Endothelial cell (in vitro differentiated cells): Measurements from ENCODE around the gene SMIM5. TPM values are rescaled to one million over a fixed set of nuclear protein-coding genes. Genes with fewer than 3 reads are reported as not detected.
"Not testable (repeated sequence)": the region's sequence is repeated elsewhere in the genome, so short reads cannot be mapped to it uniquely, and the experiment has no call there.

Experiments
- DNase-seq: peaks from one replicate; pipeline ENCODE4 v3.0.0; 2021; ENCODE audit warnings: low spot score
- H3K27ac Mint-ChIP-seq: one replicate; pipeline ENCODE4 v1.8.0; 2021; ENCODE audit warnings: mixed read lengths, inconsistent platforms; ENCODE audit not compliant: unreplicated experiment
- H3K27me3 Mint-ChIP-seq: one replicate; pipeline ENCODE4 v1.8.0; 2021; ENCODE audit warnings: mild to moderate bottlenecking, moderate library complexity, mixed read lengths, inconsistent platforms; ENCODE audit not compliant: unreplicated experiment
- H3K36me3 Mint-ChIP-seq: one replicate; pipeline ENCODE4 v1.8.0; 2021; ENCODE audit warnings: mild to moderate bottlenecking, low read depth, mixed read lengths, inconsistent platforms; ENCODE audit not compliant: unreplicated experiment
- H3K4me1 Mint-ChIP-seq: one replicate; pipeline ENCODE4 v1.8.0; 2021; ENCODE audit warnings: mild to moderate bottlenecking, mixed read lengths, inconsistent platforms; ENCODE audit not compliant: unreplicated experiment
- H3K4me3 Mint-ChIP-seq: one replicate; pipeline ENCODE4 v1.8.0; 2021; ENCODE audit warnings: mild to moderate bottlenecking, mixed read lengths, inconsistent platforms; ENCODE audit not compliant: unreplicated experiment
- H3K9me3 Mint-ChIP-seq: one replicate; pipeline ENCODE4 v1.8.0; 2021; ENCODE audit warnings: mixed read lengths, inconsistent platforms; ENCODE audit not compliant: unreplicated experiment
- total RNA-seq: library from RNA; stranded (reverse); fragmentation: NEBNext Ultra II Directional; extraction: Animal tissue kit (Norgen Biotek cat#: 25700); gene quantifications from one replicate; pipeline ENCODE4 v1.2.1, GENCODE V29; 2021; ENCODE audit not compliant: unreplicated experiment
- TF ChIP-seq, protein P1 (sequence below): fragments of 200-600 bp; sonication (generic); IDR thresholded peaks from one replicate; pipeline ENCODE4 v1.5.0; 2021; ENCODE audit warnings: antibody characterized with exemption; ENCODE audit not compliant: unreplicated experiment

SMIM5 gene
- total RNA-seq, 1 donor from 2014 or later = 1.1 TPM

DNA sequence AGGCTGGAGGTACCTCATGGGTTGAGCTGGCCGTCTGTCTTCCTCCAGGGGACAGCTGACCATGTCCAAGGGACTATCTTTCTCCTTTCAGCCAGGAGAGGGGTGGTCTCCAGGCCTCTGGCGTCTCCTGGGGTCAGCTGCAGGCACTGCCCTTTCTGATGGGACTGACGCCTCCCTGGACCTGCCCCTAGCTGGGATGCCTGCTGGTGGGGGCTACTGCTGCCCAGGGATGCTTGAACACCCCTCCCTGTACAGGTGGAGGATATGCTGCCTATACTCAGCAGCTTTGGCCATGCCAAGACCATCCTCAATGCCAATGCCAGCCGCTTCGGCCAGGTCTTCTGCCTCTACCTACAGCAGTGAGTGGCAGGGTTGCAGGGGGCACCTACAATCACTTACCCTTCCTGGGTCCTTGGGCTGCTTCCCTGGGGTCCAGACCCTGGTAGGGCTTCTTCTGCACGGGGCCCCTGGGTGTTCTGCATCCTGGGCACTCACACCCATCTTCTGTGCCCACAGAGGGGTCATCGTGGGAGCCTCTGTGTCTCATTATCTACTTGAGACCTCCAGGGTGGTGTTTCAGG lies 41.4 kb upstream of the SMIM5 start:
- no peak for DNase-seq
- no peak overlapping the region for H3K4me3 Mint-ChIP-seq
- no peaks in the 10 kb centered on the region for H3K4me1 Mint-ChIP-seq
- peaks cover 6% of the 10 kb centered on the region for H3K27me3 Mint-ChIP-seq
- no peaks in the 10 kb centered on the region for H3K9me3 Mint-ChIP-seq
- no peaks in the 10 kb centered on the region for H3K36me3 Mint-ChIP-seq
- H3K27ac Mint-ChIP-seq = no peak overlapping the region
- TF ChIP-seq, protein P1, sequence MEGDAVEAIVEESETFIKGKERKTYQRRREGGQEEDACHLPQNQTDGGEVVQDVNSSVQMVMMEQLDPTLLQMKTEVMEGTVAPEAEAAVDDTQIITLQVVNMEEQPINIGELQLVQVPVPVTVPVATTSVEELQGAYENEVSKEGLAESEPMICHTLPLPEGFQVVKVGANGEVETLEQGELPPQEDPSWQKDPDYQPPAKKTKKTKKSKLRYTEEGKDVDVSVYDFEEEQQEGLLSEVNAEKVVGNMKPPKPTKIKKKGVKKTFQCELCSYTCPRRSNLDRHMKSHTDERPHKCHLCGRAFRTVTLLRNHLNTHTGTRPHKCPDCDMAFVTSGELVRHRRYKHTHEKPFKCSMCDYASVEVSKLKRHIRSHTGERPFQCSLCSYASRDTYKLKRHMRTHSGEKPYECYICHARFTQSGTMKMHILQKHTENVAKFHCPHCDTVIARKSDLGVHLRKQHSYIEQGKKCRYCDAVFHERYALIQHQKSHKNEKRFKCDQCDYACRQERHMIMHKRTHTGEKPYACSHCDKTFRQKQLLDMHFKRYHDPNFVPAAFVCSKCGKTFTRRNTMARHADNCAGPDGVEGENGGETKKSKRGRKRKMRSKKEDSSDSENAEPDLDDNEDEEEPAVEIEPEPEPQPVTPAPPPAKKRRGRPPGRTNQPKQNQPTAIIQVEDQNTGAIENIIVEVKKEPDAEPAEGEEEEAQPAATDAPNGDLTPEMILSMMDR = no peak

DNA sequence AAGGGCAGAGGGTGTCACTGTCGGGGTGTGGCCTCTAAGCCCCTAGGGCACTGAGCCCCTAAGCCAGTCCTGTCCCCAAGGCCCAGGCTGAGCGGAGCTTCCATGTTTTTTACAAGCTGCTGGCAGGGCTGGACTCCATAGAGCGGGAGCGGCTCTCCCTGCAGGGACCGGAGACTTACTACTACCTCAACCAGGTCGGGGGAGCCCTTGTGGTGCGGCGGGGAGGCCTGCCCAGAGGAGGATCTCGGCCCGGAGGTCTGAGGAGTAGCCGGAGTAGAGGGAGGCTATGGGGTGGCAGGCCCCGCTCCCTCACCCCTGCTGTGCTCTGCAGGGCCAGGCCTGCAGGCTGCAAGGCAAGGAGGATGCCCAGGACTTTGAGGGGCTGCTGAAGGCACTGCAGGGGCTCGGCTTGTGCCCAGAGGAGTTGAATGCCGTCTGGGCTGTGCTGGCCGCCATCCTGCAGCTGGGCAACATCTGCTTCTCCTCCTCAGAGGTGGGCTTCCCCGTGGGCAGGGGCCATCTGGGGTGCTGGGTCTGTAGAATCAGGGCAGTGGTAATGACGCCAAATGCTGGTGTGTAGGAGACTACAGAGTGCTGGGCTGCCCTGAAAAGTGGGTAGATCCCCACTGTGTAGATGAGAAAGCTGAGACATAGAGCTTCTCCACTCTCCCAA lies 40.8 kb upstream of the SMIM5 start:
- no peak overlapping the region for H3K27ac Mint-ChIP-seq
- no peaks in the 10 kb centered on the region for H3K9me3 Mint-ChIP-seq
- TF ChIP-seq, protein P1 = no peak

DNA sequence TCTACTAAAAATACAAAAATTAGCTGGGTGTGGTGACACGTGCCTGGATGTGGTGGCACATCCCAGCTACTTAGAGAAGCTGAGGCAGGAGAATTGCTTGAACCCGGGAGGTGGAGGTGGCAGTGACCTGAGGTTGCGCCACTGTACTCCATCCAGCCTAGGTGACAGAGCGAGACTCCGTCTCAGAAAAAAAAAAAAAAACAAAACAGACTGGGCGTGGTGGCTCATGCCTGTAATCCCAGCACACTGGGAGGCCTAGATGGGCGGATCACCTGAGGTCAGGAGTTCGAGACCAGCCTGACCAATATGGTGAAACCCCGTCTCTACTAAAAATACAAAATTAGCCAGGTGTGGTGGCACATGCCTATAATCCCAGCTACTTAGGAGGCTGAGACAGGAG lies 39.8 kb upstream of the SMIM5 start:
- not testable (repeated sequence) for H3K36me3 Mint-ChIP-seq, H3K27ac Mint-ChIP-seq, DNase-seq, H3K9me3 Mint-ChIP-seq, H3K4me1 Mint-ChIP-seq, H3K27me3 Mint-ChIP-seq, H3K4me3 Mint-ChIP-seq

More for the DNA sequence above, 40.8 kb upstream of the SMIM5 start:
- Mint-ChIP-seq H3K36me3 (no peaks in the 10 kb centered on the region), H3K4me3 (no peak overlapping the region), H3K27me3 (peaks cover 8% of the 10 kb centered on the region), H3K4me1 (no peaks in the 10 kb centered on the region)
- no peak for DNase-seq

- no peaks in the 10 kb centered on the region for H3K9me3 Mint-ChIP-seq
- no peak overlapping the region for H3K4me3 Mint-ChIP-seq
- H3K36me3 Mint-ChIP-seq = no peaks in the 10 kb centered on the region
- peaks cover 4% of the 10 kb centered on the region for H3K27me3 Mint-ChIP-seq
- TF ChIP-seq, protein P1 = no peak
- DNase-seq = no peak
- no peak overlapping the region for H3K27ac Mint-ChIP-seq
- no peaks in the 10 kb centered on the region for H3K4me1 Mint-ChIP-seq
Measured at GRCh38 chr17:75594499-75595283, 38.5 kb upstream of the SMIM5 start.

- no peak for DNase-seq
- H3K9me3 Mint-ChIP-seq = no peaks in the 10 kb centered on the region
Measured at GRCh38 chr17:75595284-75595919, 37.8 kb upstream of the SMIM5 start.

More at GRCh38 chr17:75595284-75595919, 37.8 kb upstream of the SMIM5 start:
- no peaks in the 10 kb centered on the region for H3K4me1 Mint-ChIP-seq
- H3K4me3 Mint-ChIP-seq = no peak overlapping the region
- TF ChIP-seq, protein P1 = no peak
- H3K36me3 Mint-ChIP-seq = no peaks in the 10 kb centered on the region
- H3K27ac Mint-ChIP-seq = no peak overlapping the region
- peaks cover 4% of the 10 kb centered on the region for H3K27me3 Mint-ChIP-seq
